ENCODE data around the gene BGN. TPM values are rescaled to one million over a fixed set of nuclear protein-coding genes. Genes with fewer than 3 reads are reported as not detected.

BGN gene
- total RNA-seq, 1 experiment from 2014 or later, result 0.83 TPM

DNA sequence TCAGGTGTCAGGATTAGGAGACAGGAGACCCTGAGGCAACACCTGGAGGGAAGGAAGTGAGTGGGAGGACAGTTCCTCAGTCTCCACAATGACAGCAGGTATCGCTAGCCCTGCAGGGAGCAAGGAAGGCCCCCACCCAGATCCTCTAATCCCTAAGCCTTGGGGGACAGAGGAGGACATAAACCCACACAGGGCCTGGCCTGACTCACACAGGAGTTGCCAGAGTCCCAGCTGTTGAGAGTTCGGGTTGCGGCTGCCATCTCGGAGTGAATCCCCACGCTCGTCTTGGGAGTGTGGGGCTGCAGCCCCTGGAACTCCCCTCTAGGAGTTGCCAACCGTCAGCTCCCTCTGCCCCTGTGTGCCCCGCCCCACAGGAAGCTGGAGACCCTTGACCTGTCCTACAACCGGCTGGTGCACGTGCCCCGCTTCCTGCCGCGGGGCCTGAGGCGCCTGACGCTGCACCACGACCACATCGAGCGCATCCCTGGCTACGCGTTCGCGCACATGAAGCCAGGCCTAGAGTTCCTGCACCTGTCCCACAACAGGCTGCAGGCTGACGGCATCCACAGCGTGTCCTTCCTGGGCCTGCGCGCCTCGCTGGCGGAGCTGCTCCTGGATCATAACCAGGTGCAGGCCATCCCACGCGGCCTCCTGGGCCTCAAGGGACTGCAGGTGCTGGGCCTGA lies 9.2 kb upstream of the BGN start:
- H3K36me3 ChIP-seq (replicated peaks; ENCODE audit: control insufficient read depth, insufficient read depth, low read length), result no peaks in the 10 kb centered on the region
- no peak overlapping the region for H3K4me3 ChIP-seq (ENCODE audit: insufficient read depth, low read depth, low read length)
- no peak for DNase-seq
- H3K27me3 ChIP-seq (ENCODE audit: control insufficient read depth, insufficient read depth, low read length), result no peaks in the 10 kb centered on the region

DNA sequence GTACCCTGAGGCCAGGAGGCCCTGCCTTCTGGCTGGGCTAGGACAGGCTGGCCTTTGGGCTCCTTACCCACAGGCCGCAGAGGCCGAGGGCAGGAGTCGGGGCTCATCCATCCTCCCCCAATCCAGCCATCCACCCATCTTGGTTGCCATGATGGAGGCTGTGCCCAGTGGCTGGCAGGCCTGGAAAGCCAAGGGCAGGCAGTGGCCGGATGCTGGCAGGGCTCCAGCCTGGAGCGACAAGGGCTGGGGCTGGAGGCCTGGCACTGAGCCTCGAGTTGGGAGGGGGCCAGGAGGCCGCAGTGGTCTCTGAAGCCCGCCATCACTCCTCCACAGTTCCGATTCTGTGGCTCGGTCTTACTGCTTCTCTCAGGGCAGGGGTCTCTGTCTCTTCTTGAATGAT lies 8.6 kb upstream of the BGN start:
- H3K36me3 ChIP-seq (replicated peaks; ENCODE audit: control insufficient read depth, insufficient read depth, low read length), result no peaks in the 10 kb centered on the region
- no peak for DNase-seq
- no peaks in the 10 kb centered on the region for H3K27me3 ChIP-seq (ENCODE audit: control insufficient read depth, insufficient read depth, low read length)
- no peak overlapping the region for H3K4me3 ChIP-seq (ENCODE audit: insufficient read depth, low read depth, low read length)

DNA sequence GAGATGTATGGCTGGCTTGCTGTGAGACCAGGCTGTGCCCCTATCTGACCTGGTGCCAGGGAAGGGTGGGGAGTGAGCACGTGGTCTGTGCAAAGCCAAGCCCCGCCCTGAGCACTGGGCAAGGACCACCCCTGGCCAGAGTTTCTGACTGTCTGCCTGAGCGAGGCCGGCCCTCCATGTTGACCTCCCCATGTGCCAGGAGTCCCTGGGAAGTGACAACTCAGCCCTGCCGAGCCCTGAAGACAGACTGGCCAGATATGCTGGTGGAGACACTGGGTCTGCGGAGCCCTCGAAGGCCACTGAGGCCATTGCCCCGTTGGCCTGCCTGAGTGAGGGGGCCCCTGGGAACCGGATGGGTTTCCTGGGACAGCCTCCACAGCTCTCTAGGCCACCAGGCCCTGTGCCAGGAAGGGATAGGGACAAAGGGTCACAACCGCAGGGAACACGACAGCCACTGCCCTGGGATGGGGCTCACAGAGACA lies 7.1 kb upstream of the BGN start:
- no peak overlapping the region for H3K4me3 ChIP-seq (ENCODE audit: insufficient read depth, low read depth, low read length)
- no peak for DNase-seq
- no peaks in the 10 kb centered on the region for H3K36me3 ChIP-seq (replicated peaks; ENCODE audit: control insufficient read depth, insufficient read depth, low read length)
- no peaks in the 10 kb centered on the region for H3K27me3 ChIP-seq (ENCODE audit: control insufficient read depth, insufficient read depth, low read length)

DNA sequence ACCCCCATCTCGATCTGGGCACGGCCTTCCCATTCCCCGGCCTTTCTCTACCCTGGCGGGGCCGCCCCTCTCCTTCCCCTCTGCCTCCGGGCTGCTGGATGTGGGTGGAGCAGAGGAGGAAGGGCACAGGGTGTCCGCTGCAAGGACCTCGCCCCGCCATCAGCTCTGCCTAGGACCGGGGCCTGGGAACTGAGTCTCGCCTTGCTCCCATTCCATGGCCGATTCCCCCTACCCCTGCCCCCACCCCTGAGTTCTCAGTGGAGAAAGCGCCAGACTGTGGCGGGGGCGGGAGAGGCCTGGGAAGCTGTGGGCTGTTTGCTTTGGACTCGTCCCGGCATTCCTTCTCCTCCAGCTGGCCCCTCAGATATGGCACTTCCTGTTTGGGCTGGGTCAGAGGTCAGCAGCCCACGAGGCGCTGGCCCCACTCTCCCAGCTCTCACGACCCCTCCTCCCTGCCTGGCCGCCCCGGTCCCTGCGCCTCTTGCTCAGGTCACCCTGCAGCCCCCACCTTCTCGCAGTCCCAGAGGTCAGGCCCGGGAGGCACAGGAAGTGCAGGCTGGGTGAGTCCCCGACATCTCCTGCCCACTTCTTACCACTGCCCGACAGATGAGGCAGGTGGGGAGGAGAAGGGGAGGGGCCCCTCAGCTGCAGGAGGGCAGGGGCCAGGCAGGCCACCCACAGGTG lies 6.4 kb upstream of the BGN start:
- H3K36me3 ChIP-seq (replicated peaks; ENCODE audit: control insufficient read depth, insufficient read depth, low read length), result no peaks in the 10 kb centered on the region
- no peak overlapping the region for H3K4me3 ChIP-seq (ENCODE audit: insufficient read depth, low read depth, low read length)
- DNase-seq, result no peak
- no peaks in the 10 kb centered on the region for H3K27me3 ChIP-seq (ENCODE audit: control insufficient read depth, insufficient read depth, low read length)

GRCh38 chrX:153490217-153490930 lies 4.4 kb upstream of the BGN start:
- H3K36me3 ChIP-seq (replicated peaks; ENCODE audit: control insufficient read depth, insufficient read depth, low read length), result no peaks in the 10 kb centered on the region
- DNase-seq, result no peak
- no peaks in the 10 kb centered on the region for H3K27me3 ChIP-seq (ENCODE audit: control insufficient read depth, insufficient read depth, low read length)
- H3K4me3 ChIP-seq (ENCODE audit: insufficient read depth, low read depth, low read length), result no peak overlapping the region

- Histone ChIP-seq H3K36me3 (replicated peaks; ENCODE audit: control insufficient read depth, insufficient read depth, low read length) (no peaks in the 10 kb centered on the region), H3K4me3 (ENCODE audit: insufficient read depth, low read depth, low read length) (no peak overlapping the region), H3K27me3 (ENCODE audit: control insufficient read depth, insufficient read depth, low read length) (no peaks in the 10 kb centered on the region)
- no peak for DNase-seq
Measured at GRCh38 chrX:153491351-153491914, 3.3 kb upstream of the BGN start.

GRCh38 chrX:153491918-153492317 lies 2.9 kb upstream of the BGN start:
- Histone ChIP-seq H3K36me3 (replicated peaks; ENCODE audit: control insufficient read depth, insufficient read depth, low read length) (no peaks in the 10 kb centered on the region), H3K27me3 (ENCODE audit: control insufficient read depth, insufficient read depth, low read length) (no peaks in the 10 kb centered on the region), H3K4me3 (ENCODE audit: insufficient read depth, low read depth, low read length) (no peak overlapping the region)
- no peak for DNase-seq

GRCh38 chrX:153492543-153492942 lies 2.2 kb upstream of the BGN start:
- Histone ChIP-seq H3K27me3 (ENCODE audit: control insufficient read depth, insufficient read depth, low read length) (no peaks in the 10 kb centered on the region), H3K4me3 (ENCODE audit: insufficient read depth, low read depth, low read length) (no peak overlapping the region), H3K36me3 (replicated peaks; ENCODE audit: control insufficient read depth, insufficient read depth, low read length) (no peaks in the 10 kb centered on the region)
- no peak for DNase-seq

- H3K36me3 ChIP-seq (replicated peaks; ENCODE audit: control insufficient read depth, insufficient read depth, low read length), result no peaks in the 10 kb centered on the region
- DNase-seq, result no peak
- H3K4me3 ChIP-seq (ENCODE audit: insufficient read depth, low read depth, low read length), result no peak overlapping the region
- no peaks in the 10 kb centered on the region for H3K27me3 ChIP-seq (ENCODE audit: control insufficient read depth, insufficient read depth, low read length)
Measured at GRCh38 chrX:153493085-153493484, 1.7 kb upstream of the BGN start.

- Histone ChIP-seq H3K27me3 (ENCODE audit: control insufficient read depth, insufficient read depth, low read length) (no peaks in the 10 kb centered on the region), H3K4me3 (ENCODE audit: insufficient read depth, low read depth, low read length) (no peak overlapping the region), H3K36me3 (replicated peaks; ENCODE audit: control insufficient read depth, insufficient read depth, low read length) (no peaks in the 10 kb centered on the region)
- DNase-seq, result no peak
Measured at GRCh38 chrX:153494061-153494460, 719 bp upstream of the BGN start.

- no peak overlapping the region for H3K4me3 ChIP-seq (ENCODE audit: insufficient read depth, low read depth, low read length)
- no peaks in the 10 kb centered on the region for H3K36me3 ChIP-seq (replicated peaks; ENCODE audit: control insufficient read depth, insufficient read depth, low read length)
- no peak for DNase-seq
- H3K27me3 ChIP-seq (ENCODE audit: control insufficient read depth, insufficient read depth, low read length), result no peaks in the 10 kb centered on the region
Measured at GRCh38 chrX:153495362-153495751, 577 bp downstream of the BGN start.

DNA sequence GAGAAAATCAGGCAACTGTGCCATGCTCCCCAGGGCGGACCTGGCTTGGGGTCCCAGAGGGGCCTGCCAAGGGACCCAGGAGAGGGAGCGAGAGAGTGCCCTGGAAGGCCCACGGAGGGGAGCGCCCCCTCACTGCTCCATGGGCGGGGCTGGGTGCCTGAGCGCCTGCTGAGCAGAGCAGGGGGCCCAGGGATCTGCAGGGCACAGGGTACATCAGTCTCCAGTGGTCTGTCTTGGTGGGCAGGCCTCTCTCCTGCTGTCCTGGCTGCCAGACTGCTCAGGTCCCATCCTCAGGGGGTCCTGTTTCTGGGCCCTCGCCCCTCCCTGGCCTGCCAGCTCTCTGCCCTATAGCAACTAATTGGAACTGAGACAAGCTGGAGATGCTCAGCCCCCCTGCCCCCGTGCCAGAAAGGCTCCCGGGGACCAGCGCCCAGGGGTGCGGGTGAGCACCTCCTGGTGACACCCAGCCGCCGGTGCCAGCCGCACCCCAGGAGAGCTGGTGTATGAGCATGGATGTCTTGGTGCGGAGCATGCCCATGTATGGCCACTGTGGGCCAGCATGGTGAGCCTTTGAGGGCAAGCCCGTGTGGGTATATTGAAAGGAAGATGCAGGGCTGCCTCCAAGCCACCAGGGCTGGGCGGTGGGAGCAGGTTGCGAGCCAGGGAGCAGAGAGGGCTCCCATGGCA lies 1.3 kb downstream of the BGN start:
- Histone ChIP-seq H3K36me3 (replicated peaks; ENCODE audit: control insufficient read depth, insufficient read depth, low read length) (no peaks in the 10 kb centered on the region), H3K27me3 (ENCODE audit: control insufficient read depth, insufficient read depth, low read length) (no peaks in the 10 kb centered on the region), H3K4me3 (ENCODE audit: insufficient read depth, low read depth, low read length) (no peak overlapping the region)
- no peak for DNase-seq

- H3K27me3 ChIP-seq (ENCODE audit: control insufficient read depth, insufficient read depth, low read length), result no peaks in the 10 kb centered on the region
- no peak overlapping the region for H3K4me3 ChIP-seq (ENCODE audit: insufficient read depth, low read depth, low read length)
- H3K36me3 ChIP-seq (replicated peaks; ENCODE audit: control insufficient read depth, insufficient read depth, low read length), result no peaks in the 10 kb centered on the region
- no peak for DNase-seq
Measured at GRCh38 chrX:153496590-153496959, 1.8 kb downstream of the BGN start.

GRCh38 chrX:153498453-153498852 lies 3.7 kb downstream of the BGN start:
- H3K27me3 ChIP-seq (ENCODE audit: control insufficient read depth, insufficient read depth, low read length), result no peaks in the 10 kb centered on the region
- H3K36me3 ChIP-seq (replicated peaks; ENCODE audit: control insufficient read depth, insufficient read depth, low read length), result no peaks in the 10 kb centered on the region
- no peak overlapping the region for H3K4me3 ChIP-seq (ENCODE audit: insufficient read depth, low read depth, low read length)
- DNase-seq, result no peak

Measured in H7 (cell line).